Endothelial cell (in vitro differentiated cells): ENCODE data around the gene TGM2. TPM values are rescaled to one million over a fixed set of nuclear protein-coding genes. Genes with fewer than 3 reads are reported as not detected.

Experiments used
- DNase-seq: peaks from one replicate; pipeline ENCODE4 v3.0.0; 2021; ENCODE audit warnings: low spot score
- H3K27ac Mint-ChIP-seq: one replicate; pipeline ENCODE4 v1.8.0; 2021; ENCODE audit warnings: mixed read lengths, inconsistent platforms; ENCODE audit not compliant: unreplicated experiment
- H3K27me3 Mint-ChIP-seq: one replicate; pipeline ENCODE4 v1.8.0; 2021; ENCODE audit warnings: mild to moderate bottlenecking, moderate library complexity, mixed read lengths, inconsistent platforms; ENCODE audit not compliant: unreplicated experiment
- H3K36me3 Mint-ChIP-seq: one replicate; pipeline ENCODE4 v1.8.0; 2021; ENCODE audit warnings: mild to moderate bottlenecking, low read depth, mixed read lengths, inconsistent platforms; ENCODE audit not compliant: unreplicated experiment
- H3K4me1 Mint-ChIP-seq: one replicate; pipeline ENCODE4 v1.8.0; 2021; ENCODE audit warnings: mild to moderate bottlenecking, mixed read lengths, inconsistent platforms; ENCODE audit not compliant: unreplicated experiment
- H3K4me3 Mint-ChIP-seq: one replicate; pipeline ENCODE4 v1.8.0; 2021; ENCODE audit warnings: mild to moderate bottlenecking, mixed read lengths, inconsistent platforms; ENCODE audit not compliant: unreplicated experiment
- H3K9me3 Mint-ChIP-seq: one replicate; pipeline ENCODE4 v1.8.0; 2021; ENCODE audit warnings: mixed read lengths, inconsistent platforms; ENCODE audit not compliant: unreplicated experiment
- CTCF ChIP-seq: fragments of 200-600 bp; sonication (generic); IDR thresholded peaks from one replicate; pipeline ENCODE4 v1.5.0; 2021; ENCODE audit warnings: antibody characterized with exemption; ENCODE audit not compliant: unreplicated experiment
- total RNA-seq: library from RNA; stranded (reverse); fragmentation: NEBNext Ultra II Directional; extraction: Animal tissue kit (Norgen Biotek cat#: 25700); gene quantifications from one replicate; pipeline ENCODE4 v1.2.1, GENCODE V29; 2021; ENCODE audit not compliant: unreplicated experiment

TGM2 gene
- total RNA-seq, 1 donor from 2014 or later, result 216 TPM

DNA sequence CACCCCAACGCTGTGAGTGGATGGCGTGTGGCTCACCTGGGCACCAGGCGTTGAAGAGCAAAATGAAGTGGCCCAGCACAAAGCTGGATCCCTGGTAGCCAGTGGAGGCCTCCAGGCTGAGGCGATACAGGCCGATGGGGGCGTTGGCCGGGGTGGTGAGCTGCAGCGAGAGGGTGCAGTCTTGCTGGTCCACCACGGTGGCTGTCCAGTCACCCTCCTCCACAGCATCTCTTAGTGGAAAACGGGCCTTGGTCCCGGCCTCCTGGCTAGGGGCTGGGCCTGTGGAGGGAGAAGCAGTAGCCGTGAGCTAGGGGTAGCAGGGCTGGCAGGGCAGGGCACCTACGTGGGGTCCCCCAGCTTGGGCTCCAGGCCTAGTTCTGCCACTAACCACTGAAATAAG, 9.3 kb downstream of the TGM2 start:
- Mint-ChIP-seq H3K27me3 (peaks cover 1% of the 10 kb centered on the region), H3K27ac (peak overlapping the region; percentile 45), H3K9me3 (no peaks in the 10 kb centered on the region), H3K36me3 (peaks cover 41% of the 10 kb centered on the region), H3K4me3 (no peak overlapping the region), H3K4me1 (peaks cover 65% of the 10 kb centered on the region)
- TF ChIP-seq CTCF, result no peak
- no peak for DNase-seq

GRCh38 chr20:38153401-38153800, 11.7 kb downstream of the TGM2 start:
- Mint-ChIP-seq H3K27ac (peak overlapping the region; percentile 36), H3K9me3 (no peaks in the 10 kb centered on the region), H3K4me1 (peaks cover 46% of the 10 kb centered on the region), H3K4me3 (peak overlapping the region; percentile 31), H3K27me3 (peaks cover 5% of the 10 kb centered on the region), H3K36me3 (peaks cover 49% of the 10 kb centered on the region)
- no peak for TF ChIP-seq CTCF
- DNase-seq, result no peak

GRCh38 chr20:38152621-38153221, 12.3 kb downstream of the TGM2 start:
- DNase-seq, result no peak
- H3K27ac Mint-ChIP-seq, result no peak overlapping the region
- peaks cover 5% of the 10 kb centered on the region for H3K27me3 Mint-ChIP-seq
- H3K36me3 Mint-ChIP-seq, result peaks cover 46% of the 10 kb centered on the region
- H3K4me3 Mint-ChIP-seq, result peak overlapping the region; percentile 37
- peaks cover 39% of the 10 kb centered on the region for H3K4me1 Mint-ChIP-seq
- H3K9me3 Mint-ChIP-seq, result no peaks in the 10 kb centered on the region
- TF ChIP-seq CTCF, result no peak

GRCh38 chr20:38152175-38152620, 12.9 kb downstream of the TGM2 start:
- Mint-ChIP-seq H3K27me3 (peaks cover 5% of the 10 kb centered on the region), H3K4me3 (peak overlapping the region; percentile 37), H3K4me1 (peaks cover 35% of the 10 kb centered on the region), H3K27ac (peak overlapping the region; percentile 64), H3K36me3 (peaks cover 47% of the 10 kb centered on the region), H3K9me3 (no peaks in the 10 kb centered on the region)
- TF ChIP-seq CTCF, result no peak
- no peak for DNase-seq

DNA sequence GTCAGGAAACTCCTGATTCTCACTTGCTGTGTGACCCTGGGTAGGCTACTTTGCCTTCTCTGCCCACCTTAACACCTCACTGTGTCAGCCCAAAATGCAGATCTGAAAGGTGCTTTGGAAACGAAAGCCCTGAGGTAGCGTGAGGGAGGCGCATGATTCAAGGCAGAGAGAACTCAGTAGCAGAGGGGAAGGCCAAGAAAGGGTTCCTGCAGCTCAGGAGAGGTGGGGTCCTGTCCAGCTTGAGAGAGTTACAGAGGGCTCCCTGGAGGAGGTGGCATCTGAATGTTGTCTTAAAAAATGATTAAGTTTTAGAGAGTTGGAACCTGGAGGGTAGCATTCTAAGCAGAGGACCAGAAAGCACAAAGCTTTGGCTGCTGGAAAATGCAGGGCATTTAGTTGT, 13.6 kb downstream of the TGM2 start:
- Mint-ChIP-seq H3K4me1 (peaks cover 31% of the 10 kb centered on the region), H3K27ac (no peak overlapping the region), H3K4me3 (no peak overlapping the region), H3K36me3 (peaks cover 51% of the 10 kb centered on the region), H3K27me3 (peaks cover 5% of the 10 kb centered on the region), H3K9me3 (no peaks in the 10 kb centered on the region)
- no peak for DNase-seq
- no peak for TF ChIP-seq CTCF
